ENCODE data around the gene SSRP1. TPM values are rescaled to one million over a fixed set of nuclear protein-coding genes. Genes with fewer than 3 reads are reported as not detected.
A peak's percentile ranks its signal among the peaks of the same experiment; 100 is the strongest.

The SSRP1 gene
- total and polyA plus RNA-seq, 9 of the 15 experiments (the other 6 are each of a cell fraction or from before 2014, with no cell fraction given), result 91.1 to 416 (median 245) TPM

DNA sequence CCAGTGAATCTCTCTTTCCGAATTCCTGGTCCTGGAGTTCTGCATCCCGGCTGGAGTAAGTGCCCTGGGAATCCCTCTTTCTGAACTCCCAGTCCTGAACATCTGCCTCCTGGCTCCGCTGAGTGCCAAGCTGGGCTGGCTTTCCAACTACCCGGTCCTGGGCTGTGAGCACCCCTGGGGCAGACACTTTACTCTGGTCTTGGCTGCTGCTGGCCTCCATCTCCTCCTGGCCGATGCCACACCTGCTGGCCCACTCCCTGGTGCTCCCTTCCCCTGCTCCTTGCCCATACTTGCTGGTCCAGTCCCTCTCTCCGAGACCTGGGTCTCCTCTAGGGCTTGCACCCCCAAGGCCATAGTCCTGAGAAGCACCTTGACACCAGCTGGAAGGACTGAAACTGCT lies 25.6 kb downstream of the SSRP1 start:
- FAIRE-seq, result no peak
- no peak for DNase-seq (ENCODE audit: extremely low read depth in 1 of 4, low spot score in 3 of 4)
- POLR2A ChIA-PET, result interaction anchor here (5.0 kb wide), 1 partner anchor 13 kb away, joined by 68 read pairs; the partner anchor contains the start of gene TNKS1BP1
- Histone ChIP-seq H3K9ac (ENCODE audit: insufficient read depth in 1 of 2, low read depth in 2 of 2, low read length in 2 of 2) (peak overlapping the region in 1 of 2 experiments; percentile 64; a peak in 2 of 4 replicates), H3K27ac (ENCODE audit: extremely low read depth, low read depth, low read length) (no peak overlapping the region), H4K20me1 (replicated peaks; ENCODE audit: control insufficient read depth, insufficient read depth, low read length) (peaks cover 22% of the 10 kb centered on the region), H3K4me1 (replicated peaks in 1 of 2; ENCODE audit: control insufficient read depth in 2 of 2, insufficient read depth in 2 of 2, low read length in 2 of 2) (peaks cover 16 to 45% of the 10 kb centered on the region in 2 experiments), H3K9me1 (ENCODE audit: control insufficient read depth, insufficient read depth, low read length) (peaks cover 7% of the 10 kb centered on the region), H3K4me2 (ENCODE audit: insufficient read depth, low read length) (no peak overlapping the region), H3K9me3 (replicated peaks; ENCODE audit: control insufficient read depth, insufficient read depth, low read depth, low read length) (no peaks in the 10 kb centered on the region), H3K4me3 (no peak overlapping the region), H3K79me2 (ENCODE audit: control insufficient read depth, insufficient read depth, low read length) (peaks cover 4% of the 10 kb centered on the region), H3K27me3 (ENCODE audit: control insufficient read depth in 2 of 2, insufficient read depth in 2 of 2, low read length in 2 of 2) (no peaks in the 10 kb centered on the region), H2AFZ (ENCODE audit: low read depth, low read length) (no peak overlapping the region), H3K36me3 (ENCODE audit: control insufficient read depth, insufficient read depth, low read length) (peaks cover 63% of the 10 kb centered on the region)
- 89% methylated on average over 6 of the region's 6 CpGs for WGBS (ENCODE audit: insufficient coverage, low coverage, missing lambda C conversion rate)
- BruUV-seq (replicated peaks), result no TSS peak
- CTCF ChIA-PET (ENCODE audit: low intra/inter-chr PET ratio), result no interaction called here
- intact Hi-C loops (cut with micrococcal nuclease) (no loop called here), in situ Hi-C loops (cut with MboI) (no loop called here)
- ATAC-seq, result no peak
- TF ChIP-seq BHLHE40 (IDR thresholded peaks at IDR 0.05; ENCODE audit: low read length), result no peak
- TF ChIP-seq ZC3H4 (CRISPR knock-in tag; IDR thresholded peaks at IDR 0.05; ENCODE audit: borderline replicate concordance), result no peak
- TF ChIP-seq CHD2 (IDR thresholded peaks at IDR 0.05; ENCODE audit: low read depth, low read length), result no peak
- no peak for TF ChIP-seq MYC (IDR thresholded peaks at IDR 0.05; ENCODE audit: low read depth, low read length)
- TF ChIP-seq MYC (CRISPR knock-in tag; IDR thresholded peaks at IDR 0.05; ENCODE audit: borderline replicate concordance, low read depth), result no peak
- TF ChIP-seq, protein P1, sequence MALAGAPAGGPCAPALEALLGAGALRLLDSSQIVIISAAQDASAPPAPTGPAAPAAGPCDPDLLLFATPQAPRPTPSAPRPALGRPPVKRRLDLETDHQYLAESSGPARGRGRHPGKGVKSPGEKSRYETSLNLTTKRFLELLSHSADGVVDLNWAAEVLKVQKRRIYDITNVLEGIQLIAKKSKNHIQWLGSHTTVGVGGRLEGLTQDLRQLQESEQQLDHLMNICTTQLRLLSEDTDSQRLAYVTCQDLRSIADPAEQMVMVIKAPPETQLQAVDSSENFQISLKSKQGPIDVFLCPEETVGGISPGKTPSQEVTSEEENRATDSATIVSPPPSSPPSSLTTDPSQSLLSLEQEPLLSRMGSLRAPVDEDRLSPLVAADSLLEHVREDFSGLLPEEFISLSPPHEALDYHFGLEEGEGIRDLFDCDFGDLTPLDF (CRISPR knock-in tag; IDR thresholded peaks at IDR 0.05), result no peak
- TF ChIP-seq TSC22D4 (tag; IDR thresholded peaks at IDR 0.05), result no peak
- TF ChIP-seq, protein P2, sequence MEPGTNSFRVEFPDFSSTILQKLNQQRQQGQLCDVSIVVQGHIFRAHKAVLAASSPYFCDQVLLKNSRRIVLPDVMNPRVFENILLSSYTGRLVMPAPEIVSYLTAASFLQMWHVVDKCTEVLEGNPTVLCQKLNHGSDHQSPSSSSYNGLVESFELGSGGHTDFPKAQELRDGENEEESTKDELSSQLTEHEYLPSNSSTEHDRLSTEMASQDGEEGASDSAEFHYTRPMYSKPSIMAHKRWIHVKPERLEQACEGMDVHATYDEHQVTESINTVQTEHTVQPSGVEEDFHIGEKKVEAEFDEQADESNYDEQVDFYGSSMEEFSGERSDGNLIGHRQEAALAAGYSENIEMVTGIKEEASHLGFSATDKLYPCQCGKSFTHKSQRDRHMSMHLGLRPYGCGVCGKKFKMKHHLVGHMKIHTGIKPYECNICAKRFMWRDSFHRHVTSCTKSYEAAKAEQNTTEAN (CRISPR knock-in tag; IDR thresholded peaks at IDR 0.05), result no peak
- TF ChIP-seq, protein P3, sequence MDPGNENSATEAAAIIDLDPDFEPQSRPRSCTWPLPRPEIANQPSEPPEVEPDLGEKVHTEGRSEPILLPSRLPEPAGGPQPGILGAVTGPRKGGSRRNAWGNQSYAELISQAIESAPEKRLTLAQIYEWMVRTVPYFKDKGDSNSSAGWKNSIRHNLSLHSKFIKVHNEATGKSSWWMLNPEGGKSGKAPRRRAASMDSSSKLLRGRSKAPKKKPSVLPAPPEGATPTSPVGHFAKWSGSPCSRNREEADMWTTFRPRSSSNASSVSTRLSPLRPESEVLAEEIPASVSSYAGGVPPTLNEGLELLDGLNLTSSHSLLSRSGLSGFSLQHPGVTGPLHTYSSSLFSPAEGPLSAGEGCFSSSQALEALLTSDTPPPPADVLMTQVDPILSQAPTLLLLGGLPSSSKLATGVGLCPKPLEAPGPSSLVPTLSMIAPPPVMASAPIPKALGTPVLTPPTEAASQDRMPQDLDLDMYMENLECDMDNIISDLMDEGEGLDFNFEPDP (CRISPR knock-in tag; IDR thresholded peaks at IDR 0.05), result no peak
- TF ChIP-seq, protein P4, sequence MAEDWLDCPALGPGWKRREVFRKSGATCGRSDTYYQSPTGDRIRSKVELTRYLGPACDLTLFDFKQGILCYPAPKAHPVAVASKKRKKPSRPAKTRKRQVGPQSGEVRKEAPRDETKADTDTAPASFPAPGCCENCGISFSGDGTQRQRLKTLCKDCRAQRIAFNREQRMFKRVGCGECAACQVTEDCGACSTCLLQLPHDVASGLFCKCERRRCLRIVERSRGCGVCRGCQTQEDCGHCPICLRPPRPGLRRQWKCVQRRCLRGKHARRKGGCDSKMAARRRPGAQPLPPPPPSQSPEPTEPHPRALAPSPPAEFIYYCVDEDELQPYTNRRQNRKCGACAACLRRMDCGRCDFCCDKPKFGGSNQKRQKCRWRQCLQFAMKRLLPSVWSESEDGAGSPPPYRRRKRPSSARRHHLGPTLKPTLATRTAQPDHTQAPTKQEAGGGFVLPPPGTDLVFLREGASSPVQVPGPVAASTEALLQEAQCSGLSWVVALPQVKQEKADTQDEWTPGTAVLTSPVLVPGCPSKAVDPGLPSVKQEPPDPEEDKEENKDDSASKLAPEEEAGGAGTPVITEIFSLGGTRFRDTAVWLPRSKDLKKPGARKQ (CRISPR knock-in tag; IDR thresholded peaks at IDR 0.05), result no peak
- TF ChIP-seq, protein P5, sequence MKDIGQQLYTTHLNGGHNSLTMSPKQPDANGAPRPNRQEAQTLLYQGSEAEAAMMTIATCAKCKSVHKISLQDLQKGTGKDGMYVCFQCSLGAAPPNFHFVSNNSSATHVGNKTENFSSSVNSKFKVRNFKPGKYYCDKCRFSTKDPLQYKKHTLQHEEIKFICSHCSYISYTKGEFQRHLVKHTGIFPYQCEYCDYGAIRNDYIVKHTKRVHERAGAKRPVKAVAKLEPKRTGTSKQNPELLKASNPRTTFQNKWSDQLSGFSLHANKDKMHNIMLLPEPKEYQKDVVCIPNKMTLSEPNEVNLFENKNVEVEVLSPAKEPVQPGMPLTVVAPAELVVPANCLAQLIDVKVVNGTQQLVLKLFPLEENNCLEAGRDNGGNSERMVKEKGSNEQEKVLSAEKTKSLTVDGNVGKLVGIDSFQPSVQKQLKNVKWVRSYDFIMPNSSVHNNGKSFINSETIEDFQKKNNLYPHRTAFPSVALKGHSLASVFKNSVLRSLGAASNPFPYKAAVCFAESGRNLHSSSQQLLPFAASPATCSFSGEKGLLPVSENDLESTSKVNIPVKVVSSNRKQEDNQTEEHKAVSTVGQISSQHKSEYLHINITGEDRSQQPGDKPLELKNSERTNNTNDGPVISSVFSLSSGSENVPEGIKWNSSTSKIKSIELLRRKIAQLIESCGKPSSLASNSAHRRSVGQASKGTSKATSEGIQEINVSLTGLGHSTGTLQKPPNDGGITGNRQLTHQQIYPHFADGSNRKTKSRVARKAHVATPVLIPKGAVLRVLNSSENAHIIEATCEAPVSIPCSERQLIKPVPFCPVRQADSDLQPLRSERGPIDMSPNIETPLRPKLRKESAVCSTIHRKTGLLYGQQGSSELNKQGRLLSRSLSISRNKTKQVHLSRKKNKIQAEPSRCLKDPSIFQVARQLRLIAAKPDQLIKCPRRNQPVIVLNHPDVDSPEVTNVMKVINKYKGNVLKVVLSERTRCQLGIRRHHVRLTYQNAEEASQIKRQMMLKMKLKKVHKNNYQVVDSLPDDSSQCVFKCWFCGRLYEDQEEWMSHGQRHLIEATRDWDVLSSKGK (CRISPR knock-in tag; IDR thresholded peaks at IDR 0.05), result no peak

Data from K562 (cell line).